ENCODE data around the gene GBP2.

GBP2 gene

DNA sequence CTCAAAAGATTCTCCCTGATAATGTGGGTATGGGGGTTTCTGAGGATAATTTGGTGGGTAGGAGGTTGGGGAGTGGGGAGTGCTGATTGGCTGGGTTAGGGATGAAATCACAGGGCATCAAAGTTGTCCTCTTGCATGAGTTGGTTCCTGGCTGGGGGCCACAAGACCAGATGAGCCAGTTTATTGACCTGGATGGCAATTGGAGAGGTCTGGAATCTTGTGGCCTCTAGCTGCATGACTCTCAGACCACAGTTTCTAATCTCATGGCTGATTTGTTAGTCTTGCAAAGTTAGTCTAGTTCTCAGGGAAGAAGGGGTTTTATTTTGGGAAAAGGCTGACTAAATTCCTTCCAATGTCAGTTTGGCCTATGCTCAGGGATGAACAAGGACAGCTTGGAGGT, 57.6 kb downstream of the GBP2 start:
- in situ Hi-C loops (cut with MboI; ENCODE audit: low pct_unique_long_range_greater_than_20kb, low sequenced_read_pairs, unreplicated experiment): no loop called here
- TF ChIP-seq, protein P1, sequence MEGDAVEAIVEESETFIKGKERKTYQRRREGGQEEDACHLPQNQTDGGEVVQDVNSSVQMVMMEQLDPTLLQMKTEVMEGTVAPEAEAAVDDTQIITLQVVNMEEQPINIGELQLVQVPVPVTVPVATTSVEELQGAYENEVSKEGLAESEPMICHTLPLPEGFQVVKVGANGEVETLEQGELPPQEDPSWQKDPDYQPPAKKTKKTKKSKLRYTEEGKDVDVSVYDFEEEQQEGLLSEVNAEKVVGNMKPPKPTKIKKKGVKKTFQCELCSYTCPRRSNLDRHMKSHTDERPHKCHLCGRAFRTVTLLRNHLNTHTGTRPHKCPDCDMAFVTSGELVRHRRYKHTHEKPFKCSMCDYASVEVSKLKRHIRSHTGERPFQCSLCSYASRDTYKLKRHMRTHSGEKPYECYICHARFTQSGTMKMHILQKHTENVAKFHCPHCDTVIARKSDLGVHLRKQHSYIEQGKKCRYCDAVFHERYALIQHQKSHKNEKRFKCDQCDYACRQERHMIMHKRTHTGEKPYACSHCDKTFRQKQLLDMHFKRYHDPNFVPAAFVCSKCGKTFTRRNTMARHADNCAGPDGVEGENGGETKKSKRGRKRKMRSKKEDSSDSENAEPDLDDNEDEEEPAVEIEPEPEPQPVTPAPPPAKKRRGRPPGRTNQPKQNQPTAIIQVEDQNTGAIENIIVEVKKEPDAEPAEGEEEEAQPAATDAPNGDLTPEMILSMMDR (IDR thresholded peaks at IDR 0.05; ENCODE audit: extremely low read depth, insufficient read depth, missing control alignments): no peak
- DNase-seq (ENCODE audit: low spot score): no peak

DNA sequence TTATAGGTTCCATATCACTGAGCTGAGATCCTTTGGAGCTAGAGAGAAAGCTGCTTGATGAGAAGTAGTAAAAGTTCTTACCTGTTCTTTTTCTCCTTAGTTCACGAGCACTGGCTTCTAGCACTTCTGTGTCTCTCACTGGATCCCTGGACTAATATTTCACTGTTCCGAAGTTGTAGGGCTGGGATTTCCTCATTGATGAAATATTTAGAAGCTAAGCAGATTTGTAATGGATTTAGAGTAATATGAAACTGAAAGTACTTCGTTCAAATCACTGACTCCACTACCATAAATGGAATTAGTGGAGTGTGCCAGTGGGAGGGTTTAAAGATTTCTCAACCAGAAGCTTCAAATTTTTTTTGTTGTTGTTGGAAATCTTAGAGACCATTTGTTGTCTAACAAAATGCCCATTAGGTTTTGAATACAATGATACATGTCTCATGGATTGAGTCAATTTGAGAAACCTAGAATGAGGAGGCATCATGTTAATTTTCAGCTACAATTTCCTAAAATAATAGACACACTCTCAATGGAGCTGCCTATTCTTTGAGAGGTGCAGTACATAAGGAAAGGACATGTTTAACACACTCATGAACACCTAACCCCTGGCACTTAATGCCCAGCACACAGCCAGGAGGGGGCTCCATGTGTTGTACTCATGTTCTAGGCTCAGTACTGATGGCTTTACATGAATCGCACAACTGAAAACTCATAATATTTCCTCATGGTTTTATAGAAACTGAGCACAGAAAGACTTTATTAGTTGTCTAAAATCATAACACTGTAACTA, 60.6 kb downstream of the GBP2 start, which contains the start of gene GBP1:
Gene GBP1, minus strand, starts transcription at position 130 of the 790 bp plus-strand sequence. CDS start 1,974 bp downstream, outside the sequence.
- TF ChIP-seq, protein P1 (IDR thresholded peaks at IDR 0.05; ENCODE audit: extremely low read depth, insufficient read depth, missing control alignments): no peak
- in situ Hi-C loops (cut with MboI; ENCODE audit: low pct_unique_long_range_greater_than_20kb, low sequenced_read_pairs, unreplicated experiment): no loop called here
- DNase-seq (ENCODE audit: low spot score): no peak

DNA sequence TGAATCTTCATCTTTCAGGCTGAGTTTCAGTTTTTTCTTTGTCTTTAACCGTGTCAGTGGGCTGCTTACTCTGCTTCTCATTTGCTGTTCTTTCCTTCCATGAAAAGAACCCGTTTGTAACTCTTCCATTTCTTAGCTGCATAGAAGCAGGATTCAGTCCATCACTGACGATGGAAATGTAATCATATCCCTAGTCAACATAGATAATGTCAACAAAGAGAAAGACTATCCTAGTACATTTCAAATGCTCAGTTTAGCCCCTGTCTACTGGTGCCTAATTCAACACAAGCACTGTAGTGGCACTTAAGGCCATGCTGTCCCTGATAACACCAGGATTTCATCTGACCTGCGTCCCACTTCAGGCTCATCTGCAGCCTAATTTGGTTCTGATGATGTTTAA, 61.3 kb downstream of the GBP2 start:
- TF ChIP-seq, protein P1 (IDR thresholded peaks at IDR 0.05; ENCODE audit: extremely low read depth, insufficient read depth, missing control alignments): no peak
- no peak for DNase-seq (ENCODE audit: low spot score)
- in situ Hi-C loops (cut with MboI; ENCODE audit: low pct_unique_long_range_greater_than_20kb, low sequenced_read_pairs, unreplicated experiment): no loop called here

DNA sequence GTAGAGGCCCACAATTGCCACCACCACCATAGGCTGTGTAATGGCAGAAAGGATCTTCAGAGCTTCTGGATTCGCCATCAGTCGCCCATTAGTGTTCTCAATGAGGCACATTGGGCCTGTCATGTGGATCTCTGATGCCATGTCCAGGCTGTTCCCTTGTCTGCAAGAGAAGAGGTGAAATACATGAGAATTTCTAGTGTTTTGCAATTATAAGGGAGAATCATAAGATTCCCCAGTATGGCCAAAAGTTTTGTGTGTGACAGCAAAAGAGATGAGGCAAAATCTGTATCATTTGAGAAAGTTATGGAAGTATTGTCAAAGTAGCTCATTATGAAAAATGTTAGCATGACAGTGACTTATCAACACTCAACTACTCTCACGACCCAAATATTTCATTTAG, 62.8 kb downstream of the GBP2 start:
- TF ChIP-seq, protein P1 (IDR thresholded peaks at IDR 0.05; ENCODE audit: extremely low read depth, insufficient read depth, missing control alignments): no peak
- no peak for DNase-seq (ENCODE audit: low spot score)
- in situ Hi-C loops (cut with MboI; ENCODE audit: low pct_unique_long_range_greater_than_20kb, low sequenced_read_pairs, unreplicated experiment): no loop called here

DNA sequence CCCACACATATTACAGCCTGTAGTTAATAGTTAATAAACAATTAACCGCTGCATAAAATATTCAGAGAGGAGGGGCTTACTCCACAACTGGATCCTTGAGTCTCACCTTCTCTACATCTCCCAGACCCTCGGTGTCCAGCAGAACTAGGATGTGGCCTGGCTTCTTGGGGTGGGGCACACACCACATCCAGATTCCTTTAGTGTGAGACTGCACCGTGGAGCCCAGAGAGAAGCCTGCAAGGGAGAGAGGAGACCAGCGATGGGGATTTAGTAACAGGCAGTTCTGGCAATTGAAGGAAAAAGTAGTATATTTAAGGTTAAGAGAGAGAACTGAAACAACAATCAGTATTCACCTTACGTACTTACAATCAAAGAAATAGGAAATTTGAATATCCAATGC, 65.8 kb downstream of the GBP2 start:
- TF ChIP-seq, protein P1 (IDR thresholded peaks at IDR 0.05; ENCODE audit: extremely low read depth, insufficient read depth, missing control alignments): no peak
- no peak for DNase-seq (ENCODE audit: low spot score)
- in situ Hi-C loops (cut with MboI; ENCODE audit: low pct_unique_long_range_greater_than_20kb, low sequenced_read_pairs, unreplicated experiment): no loop called here
